ENCODE measurements around the gene TESMIN.

DNA sequence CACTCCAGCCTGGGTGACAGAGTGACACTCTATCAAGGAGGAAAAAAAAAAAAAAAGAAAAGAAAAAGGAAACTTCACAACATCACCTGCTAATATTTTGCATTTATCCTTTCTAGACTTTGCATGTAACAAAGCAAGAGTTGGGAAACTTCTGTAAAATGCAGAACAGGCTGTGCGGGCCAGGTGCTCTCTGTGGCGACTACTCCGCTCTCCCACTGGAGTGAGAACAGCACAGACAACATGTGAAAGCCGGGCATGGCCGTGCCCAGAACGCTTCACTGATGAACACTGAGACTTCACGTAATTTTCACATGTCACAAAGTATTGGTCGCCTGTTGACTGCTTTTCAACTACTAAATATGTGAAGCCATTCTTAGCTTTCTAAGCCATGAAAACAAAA lies 15.5 kb upstream of the TESMIN start:
- TF ChIP-seq, protein P1, sequence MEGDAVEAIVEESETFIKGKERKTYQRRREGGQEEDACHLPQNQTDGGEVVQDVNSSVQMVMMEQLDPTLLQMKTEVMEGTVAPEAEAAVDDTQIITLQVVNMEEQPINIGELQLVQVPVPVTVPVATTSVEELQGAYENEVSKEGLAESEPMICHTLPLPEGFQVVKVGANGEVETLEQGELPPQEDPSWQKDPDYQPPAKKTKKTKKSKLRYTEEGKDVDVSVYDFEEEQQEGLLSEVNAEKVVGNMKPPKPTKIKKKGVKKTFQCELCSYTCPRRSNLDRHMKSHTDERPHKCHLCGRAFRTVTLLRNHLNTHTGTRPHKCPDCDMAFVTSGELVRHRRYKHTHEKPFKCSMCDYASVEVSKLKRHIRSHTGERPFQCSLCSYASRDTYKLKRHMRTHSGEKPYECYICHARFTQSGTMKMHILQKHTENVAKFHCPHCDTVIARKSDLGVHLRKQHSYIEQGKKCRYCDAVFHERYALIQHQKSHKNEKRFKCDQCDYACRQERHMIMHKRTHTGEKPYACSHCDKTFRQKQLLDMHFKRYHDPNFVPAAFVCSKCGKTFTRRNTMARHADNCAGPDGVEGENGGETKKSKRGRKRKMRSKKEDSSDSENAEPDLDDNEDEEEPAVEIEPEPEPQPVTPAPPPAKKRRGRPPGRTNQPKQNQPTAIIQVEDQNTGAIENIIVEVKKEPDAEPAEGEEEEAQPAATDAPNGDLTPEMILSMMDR (optimal IDR thresholded peaks at IDR 0.05 in 1 of 3, IDR thresholded peaks at IDR 0.05 in 1 of 3, conservative IDR thresholded peaks at IDR 0.05 in 1 of 3; ENCODE audit: extremely low read depth in 1 of 3, insufficient read depth in 2 of 3, low read length in 3 of 3), result no peak
- TF ChIP-seq EZH2 (IDR thresholded peaks at IDR 0.05; ENCODE audit: low read length), result no peak
